GM23248 (cell line): ENCODE measurements around the gene GIGYF2. TPM values are rescaled to one million over a fixed set of nuclear protein-coding genes. Genes with fewer than 3 reads are reported as not detected.
A peak's percentile ranks its signal among the peaks of the same experiment; 100 is the strongest.

Experiments
- DNase-seq: peaks from one replicate; pipeline ENCODE4 v3.0.0-alpha.2; 2015
- H2AFZ ChIP-seq: fragments of 200-600 bp; sonication (generic); 2 replicates; pipeline ENCODE4 v1.6.1; 2016; ENCODE audit warnings: antibody characterized with exemption
- H3F3A ChIP-seq: fragments of 200-600 bp; sonication (generic); 2 replicates; pipeline ENCODE4 v1.6.1; 2016; ENCODE audit warnings: mild to moderate bottlenecking, antibody characterized with exemption, mixed run types; ENCODE audit not compliant: insufficient read depth
- H3K27ac ChIP-seq: fragments of 200-600 bp; sonication (generic); 2 replicates; pipeline ENCODE4 v1.5.1; 2016; ENCODE audit warnings: mild to moderate bottlenecking
- H3K27me3 ChIP-seq: fragments of 200-600 bp; sonication (generic); replicated peaks from 2 replicates; pipeline ENCODE4 v1.6.1; 2016; ENCODE audit warnings: mild to moderate bottlenecking; ENCODE audit not compliant: insufficient read depth
- H3K36me3 ChIP-seq: fragments of 200-600 bp; sonication (generic); 2 replicates; pipeline ENCODE4 v1.6.1; 2016; ENCODE audit warnings: low read depth, mild to moderate bottlenecking
- H3K4me1 ChIP-seq: fragments of 200-600 bp; sonication (generic); 2 replicates; pipeline ENCODE4 v1.6.1; 2016; ENCODE audit warnings: mild to moderate bottlenecking; ENCODE audit not compliant: insufficient read depth
- H3K4me2 ChIP-seq: fragments of 200-600 bp; sonication (generic); one replicate; pipeline ENCODE4 v1.6.1; 2016; ENCODE audit warnings: mild to moderate bottlenecking; ENCODE audit not compliant: unreplicated experiment
- H3K4me3 ChIP-seq: fragments of 200-600 bp; sonication (generic); 2 replicates; pipeline ENCODE4 v1.5.1; 2016; ENCODE audit warnings: mild to moderate bottlenecking
- H3K79me2 ChIP-seq: fragments of 200-600 bp; sonication (generic); 2 replicates; pipeline ENCODE4 v1.6.1; 2016; ENCODE audit warnings: mild to moderate bottlenecking; ENCODE audit not compliant: insufficient read depth
- H3K9ac ChIP-seq: fragments of 200-600 bp; sonication (generic); 2 replicates; pipeline ENCODE4 v1.6.1; 2016; ENCODE audit warnings: mild to moderate bottlenecking
- H3K9me2 ChIP-seq: fragments of 200-600 bp; sonication (generic); 2 replicates; pipeline ENCODE4 v1.6.1; 2016; ENCODE audit warnings: mixed run types, mild to moderate bottlenecking, moderate library complexity; ENCODE audit not compliant: insufficient read depth
- H3K9me3 ChIP-seq: fragments of 200-600 bp; sonication (generic); one replicate; pipeline ENCODE4 v1.6.1; 2017; ENCODE audit warnings: low read depth
- H4K20me1 ChIP-seq: fragments of 200-600 bp; sonication (generic); 2 replicates; pipeline ENCODE4 v1.6.0; 2016; ENCODE audit not compliant: insufficient read depth
- EZH2 ChIP-seq: fragments of 200-600 bp; sonication (generic); IDR thresholded peaks from 2 replicates; pipeline ENCODE4 v1.6.1; 2018; ENCODE audit warnings: antibody characterized with exemption, mild to moderate bottlenecking; ENCODE audit not compliant: insufficient read depth, poor library complexity, severe bottlenecking
- EZH2phosphoT487 ChIP-seq: fragments of 200-600 bp; sonication (generic); IDR thresholded peaks from 2 replicates; pipeline ENCODE4 v1.6.1; 2018; ENCODE audit warnings: antibody characterized with exemption, moderate library complexity, mild to moderate bottlenecking, low read depth; ENCODE audit not compliant: insufficient read depth
- WGBS, 2 experiments: methylation state at CpG; one replicate each; pipeline ENCODE4 v1.1.6; 2015 to 2017; ENCODE audit warnings: low lambda C conversion rate in 2 of 2, low coverage in 1 of 2; ENCODE audit errors: missing lambda C conversion rate in 2 of 2; 5-methylcytosine and 5-hydroxymethylcytosine counted together
- in situ Hi-C: fragments of 300-500 bp; cut with MboI; formaldehyde crosslinking; loops from 2 replicates; pipeline ENCODE4 v1.15.0; 2020
- polyA plus RNA-seq: library from polyadenylated mRNA; unstranded; fragments of >200 nt; fragmentation: Nextera tagmentation; extraction: Ambion mirVana; gene quantifications from 2 replicates; pipeline ENCODE4 v1.2.1, GENCODE V29; 2016
- total RNA-seq: library from RNA; depleted of rRNA; stranded (reverse); fragments of >200 nt; shearing (Covaris generic); gene quantifications from 2 replicates; pipeline ENCODE4 v1.2.3, GENCODE V29; 2014

The GIGYF2 gene
- total and polyA plus RNA-seq, 2 experiments from 2014 or later = 27.2 to 35.2 TPM

GRCh38 chr2:232666051-232666805 lies 30.9 kb upstream of the GIGYF2 start:
- no peaks in the 10 kb centered on the region for H3F3A ChIP-seq
- no peak for DNase-seq
- WGBS, 2 experiments = 59 to 63% methylated on average over 7 of the region's 7 CpGs
- no peaks in the 10 kb centered on the region for H3K9me3 ChIP-seq
- no peaks in the 10 kb centered on the region for H3K4me1 ChIP-seq
- no peaks in the 10 kb centered on the region; the same call in 1 of the 2 replicates for H3K27me3 ChIP-seq
- no peaks in the 10 kb centered on the region for H4K20me1 ChIP-seq
- no peaks in the 10 kb centered on the region for H3K36me3 ChIP-seq
- no peak overlapping the region for H2AFZ ChIP-seq
- in situ Hi-C loops = no loop called here
- no peak overlapping the region for H3K9ac ChIP-seq
- no peak overlapping the region for H3K4me3 ChIP-seq
- H3K79me2 ChIP-seq = no peaks in the 10 kb centered on the region
- TF ChIP-seq EZH2phosphoT487 (no peak), EZH2 (no peak)
- no peaks in the 10 kb centered on the region for H3K9me2 ChIP-seq
- no peak overlapping the region for H3K4me2 ChIP-seq
- H3K27ac ChIP-seq = no peak overlapping the region

DNA sequence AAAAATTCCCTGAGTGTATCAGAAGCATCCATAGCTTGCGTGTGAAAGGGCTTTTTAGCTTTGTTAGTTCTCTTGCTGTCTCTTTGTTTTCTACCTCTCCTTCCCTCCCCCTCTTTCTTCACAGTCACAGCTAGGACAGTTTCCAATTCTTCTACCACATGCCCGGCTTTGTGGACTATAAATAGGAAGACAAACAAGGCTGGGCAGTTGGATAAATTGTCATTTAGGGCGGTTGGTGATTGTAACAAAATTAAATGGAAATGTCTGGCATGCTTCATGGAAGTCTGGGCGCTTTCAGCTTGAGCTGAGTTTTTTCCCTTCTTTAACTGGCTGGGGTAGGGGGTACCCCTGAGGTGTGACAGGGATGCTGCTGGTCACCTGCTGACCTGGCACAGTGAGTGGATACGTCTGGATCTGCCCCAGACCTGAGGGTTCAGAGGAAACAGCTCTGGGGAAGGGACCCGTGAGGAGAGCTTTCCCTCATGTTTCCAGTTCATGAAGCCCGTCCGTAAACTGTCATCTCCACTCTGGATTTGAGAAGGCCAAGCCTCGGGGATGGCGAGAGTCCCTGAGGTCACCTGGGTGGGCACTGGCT lies 29.0 kb upstream of the GIGYF2 start:
- no peaks in the 10 kb centered on the region for H3K9me2 ChIP-seq
- no peak overlapping the region for H2AFZ ChIP-seq
- H3K27ac ChIP-seq = no peak overlapping the region
- H3K36me3 ChIP-seq = no peaks in the 10 kb centered on the region
- in situ Hi-C loops = no loop called here
- DNase-seq = no peak
- WGBS, 2 experiments = 71 to 73% methylated on average over 10 of the region's 10 CpGs
- no peak overlapping the region for H3K9ac ChIP-seq
- no peak overlapping the region for H3K4me2 ChIP-seq
- no peaks in the 10 kb centered on the region for H3K9me3 ChIP-seq
- no peak overlapping the region for H3K4me3 ChIP-seq
- no peaks in the 10 kb centered on the region for H3K79me2 ChIP-seq
- H3F3A ChIP-seq = no peaks in the 10 kb centered on the region
- no peaks in the 10 kb centered on the region for H3K4me1 ChIP-seq
- H4K20me1 ChIP-seq = no peaks in the 10 kb centered on the region
- no peak for TF ChIP-seq EZH2phosphoT487
- no peak for TF ChIP-seq EZH2
- H3K27me3 ChIP-seq = no peaks in the 10 kb centered on the region; the same call in 1 of the 2 replicates

- H4K20me1 ChIP-seq = no peaks in the 10 kb centered on the region
- WGBS, 2 experiments = 47 to 48% methylated on average over 17 of the region's 17 CpGs
- no peaks in the 10 kb centered on the region for H3K4me1 ChIP-seq
- H2AFZ ChIP-seq = no peak overlapping the region
- H3F3A ChIP-seq = no peaks in the 10 kb centered on the region
- H3K4me2 ChIP-seq = no peak overlapping the region
- H3K27me3 ChIP-seq = no peaks in the 10 kb centered on the region; the same call in 1 of the 2 replicates
- no peak overlapping the region for H3K9ac ChIP-seq
- H3K4me3 ChIP-seq = no peak overlapping the region
- TF ChIP-seq EZH2phosphoT487 (no peak), EZH2 (no peak)
- no peaks in the 10 kb centered on the region for H3K36me3 ChIP-seq
- no peaks in the 10 kb centered on the region for H3K9me3 ChIP-seq
- in situ Hi-C loops = no loop called here
- DNase-seq = peak; percentile 37
- H3K79me2 ChIP-seq = no peaks in the 10 kb centered on the region
- H3K27ac ChIP-seq = no peak overlapping the region
- no peaks in the 10 kb centered on the region for H3K9me2 ChIP-seq
These were observed 28.2 kb upstream of the GIGYF2 start for GRCh38 chr2:232668805-232669444.

DNA sequence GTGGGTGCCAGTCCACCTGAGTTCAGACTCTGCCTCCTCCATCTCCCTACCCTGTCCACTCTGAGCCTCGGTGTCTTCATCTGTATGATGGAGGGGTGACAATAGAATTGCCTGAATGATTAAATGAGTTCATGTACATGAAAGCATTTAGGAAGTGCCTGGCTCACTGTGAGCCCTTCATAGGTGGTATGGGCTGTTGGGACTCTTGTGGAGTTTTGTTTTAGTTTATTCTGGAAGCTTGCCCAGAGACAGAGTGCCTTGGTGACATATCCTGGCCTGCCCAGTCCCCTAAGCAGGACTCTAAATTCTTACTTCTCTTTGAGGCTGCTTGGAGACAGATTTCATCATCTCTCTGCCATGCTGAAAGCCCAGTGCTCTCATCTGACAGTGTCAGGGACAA lies 24.5 kb upstream of the GIGYF2 start:
- no peak for TF ChIP-seq EZH2phosphoT487
- no peak for TF ChIP-seq EZH2
- no peak overlapping the region for H3K4me3 ChIP-seq
- H4K20me1 ChIP-seq = no peaks in the 10 kb centered on the region
- H3K4me1 ChIP-seq = no peaks in the 10 kb centered on the region
- no peak overlapping the region for H3K9ac ChIP-seq
- WGBS, 2 experiments = 80 to 81% methylated on average over 1 of the region's 1 CpG
- no peak overlapping the region for H2AFZ ChIP-seq
- H3K79me2 ChIP-seq = no peaks in the 10 kb centered on the region
- H3K4me2 ChIP-seq = no peak overlapping the region
- no peaks in the 10 kb centered on the region; the same call in 1 of the 2 replicates for H3K27me3 ChIP-seq
- H3F3A ChIP-seq = no peaks in the 10 kb centered on the region
- H3K27ac ChIP-seq = no peak overlapping the region
- H3K9me2 ChIP-seq = no peaks in the 10 kb centered on the region
- in situ Hi-C loops = no loop called here
- DNase-seq = no peak
- no peaks in the 10 kb centered on the region for H3K36me3 ChIP-seq
- no peaks in the 10 kb centered on the region for H3K9me3 ChIP-seq
